Measurements from ENCODE around the gene CTNNBIP1. TPM values are rescaled to one million over a fixed set of nuclear protein-coding genes. Genes with fewer than 3 reads are reported as not detected.

CTNNBIP1 gene
- total and polyA plus RNA-seq, 2 donors (not counting 1 experiment from before 2014, with no cell fraction given): 6.9 to 8.7 TPM

DNA sequence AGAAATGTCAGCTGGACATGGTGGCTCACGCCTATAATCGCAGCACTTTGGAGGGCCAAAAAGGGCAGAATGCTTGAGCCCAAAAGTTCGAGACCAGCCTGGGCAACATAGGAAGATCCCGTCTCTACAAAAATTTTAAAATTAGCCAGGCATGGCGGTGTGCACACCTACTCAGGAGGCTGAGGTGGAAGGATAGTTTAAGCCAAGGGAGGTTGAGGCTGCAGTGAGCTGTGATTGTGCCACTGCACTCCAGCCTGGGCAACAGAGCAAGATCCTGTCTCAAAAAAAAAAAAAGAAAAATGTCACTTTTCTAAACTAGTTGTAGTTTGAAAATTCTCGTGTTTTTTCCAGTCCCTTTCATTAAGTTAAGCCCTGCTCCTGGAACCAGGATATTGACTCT, 95.5 kb downstream of the CTNNBIP1 start:
- ChIA-PET POLR2A (interaction anchor here (0.6 to 0.8 kb wide), 2 partner anchors 24 to 194 kb away, joined by 4 read pairs; no protein-coding TSS in a partner anchor), CTCF (interaction anchor here (0.7 to 1.3 kb wide), 2 partner anchors 199 to 362 kb away, joined by 4 to 5 read pairs; no protein-coding TSS in a partner anchor)
- H3K27ac Mint-ChIP-seq: no peak overlapping the region
- H3K9me3 ChIP-seq (ENCODE audit: control extremely low read depth in 1 of 3, control insufficient read depth in 2 of 3, insufficient read depth in 1 of 3, low read length in 2 of 3): no peaks in the 10 kb centered on the region
- H3K9ac ChIP-seq (ENCODE audit: low read length): no peak overlapping the region
- intact Hi-C loops (cut with micrococcal nuclease): no loop called here
- no peak for ATAC-seq (ENCODE audit: low read depth)
- no peak overlapping the region for H2AFZ ChIP-seq (ENCODE audit: insufficient read depth, low read depth, low read length, poor library complexity, severe bottlenecking)
- WGBS (ENCODE audit: insufficient coverage): 96% methylated on average over 4 of the region's 6 CpGs
- H3K27me3 ChIP-seq (replicated peaks in 1 of 4; ENCODE audit: control extremely low read depth in 1 of 4, control insufficient read depth in 3 of 4, insufficient read depth in 4 of 4, low read length in 3 of 4): no peaks in the 10 kb centered on the region
- H3K9me3 Mint-ChIP-seq (ENCODE audit: insufficient read depth): no peaks in the 10 kb centered on the region
- H3K4me3 Mint-ChIP-seq: no peak overlapping the region
- H3K4me2 ChIP-seq (replicated peaks; ENCODE audit: low read depth, low read length, poor library complexity, severe bottlenecking): no peak overlapping the region
- TF ChIP-seq, protein P1, sequence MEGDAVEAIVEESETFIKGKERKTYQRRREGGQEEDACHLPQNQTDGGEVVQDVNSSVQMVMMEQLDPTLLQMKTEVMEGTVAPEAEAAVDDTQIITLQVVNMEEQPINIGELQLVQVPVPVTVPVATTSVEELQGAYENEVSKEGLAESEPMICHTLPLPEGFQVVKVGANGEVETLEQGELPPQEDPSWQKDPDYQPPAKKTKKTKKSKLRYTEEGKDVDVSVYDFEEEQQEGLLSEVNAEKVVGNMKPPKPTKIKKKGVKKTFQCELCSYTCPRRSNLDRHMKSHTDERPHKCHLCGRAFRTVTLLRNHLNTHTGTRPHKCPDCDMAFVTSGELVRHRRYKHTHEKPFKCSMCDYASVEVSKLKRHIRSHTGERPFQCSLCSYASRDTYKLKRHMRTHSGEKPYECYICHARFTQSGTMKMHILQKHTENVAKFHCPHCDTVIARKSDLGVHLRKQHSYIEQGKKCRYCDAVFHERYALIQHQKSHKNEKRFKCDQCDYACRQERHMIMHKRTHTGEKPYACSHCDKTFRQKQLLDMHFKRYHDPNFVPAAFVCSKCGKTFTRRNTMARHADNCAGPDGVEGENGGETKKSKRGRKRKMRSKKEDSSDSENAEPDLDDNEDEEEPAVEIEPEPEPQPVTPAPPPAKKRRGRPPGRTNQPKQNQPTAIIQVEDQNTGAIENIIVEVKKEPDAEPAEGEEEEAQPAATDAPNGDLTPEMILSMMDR (IDR thresholded peaks at IDR 0.05): no peak
- no peak for TF ChIP-seq EZH2 (IDR thresholded peaks at IDR 0.05; ENCODE audit: borderline replicate concordance, insufficient read depth, low read depth, low read length, poor library complexity, severe bottlenecking)
- H4K20me1 ChIP-seq (ENCODE audit: control insufficient read depth, insufficient read depth, low read length, poor library complexity, severe bottlenecking): peaks cover 42% of the 10 kb centered on the region
- peaks cover 0 to 2% of the 10 kb centered on the region in 2 donors for H3K4me1 ChIP-seq (ENCODE audit: control insufficient read depth in 2 of 2, insufficient read depth in 2 of 2, low read length in 2 of 2)
- DNase-seq: no peak
- no peaks in the 10 kb centered on the region for H3K36me3 ChIP-seq (replicated peaks in 1 of 2; ENCODE audit: control extremely low read depth in 1 of 2, control insufficient read depth in 1 of 2, extremely low read depth in 1 of 2, insufficient read depth in 2 of 2, low read length in 1 of 2)
- H3K27ac ChIP-seq (ENCODE audit: low read length in 2 of 2): no peak overlapping the region
- H3K27me3 Mint-ChIP-seq: no peaks in the 10 kb centered on the region
- peaks cover 98% of the 10 kb centered on the region for H3K79me2 ChIP-seq (ENCODE audit: control insufficient read depth, insufficient read depth, low read length)
- H3K4me3 ChIP-seq (ENCODE audit: control extremely low read depth in 1 of 5, extremely low read depth in 1 of 5, insufficient read depth in 1 of 5, low read depth in 2 of 5, low read length in 4 of 5): no peak overlapping the region
- peaks cover 17% of the 10 kb centered on the region for H3K4me1 Mint-ChIP-seq

DNA sequence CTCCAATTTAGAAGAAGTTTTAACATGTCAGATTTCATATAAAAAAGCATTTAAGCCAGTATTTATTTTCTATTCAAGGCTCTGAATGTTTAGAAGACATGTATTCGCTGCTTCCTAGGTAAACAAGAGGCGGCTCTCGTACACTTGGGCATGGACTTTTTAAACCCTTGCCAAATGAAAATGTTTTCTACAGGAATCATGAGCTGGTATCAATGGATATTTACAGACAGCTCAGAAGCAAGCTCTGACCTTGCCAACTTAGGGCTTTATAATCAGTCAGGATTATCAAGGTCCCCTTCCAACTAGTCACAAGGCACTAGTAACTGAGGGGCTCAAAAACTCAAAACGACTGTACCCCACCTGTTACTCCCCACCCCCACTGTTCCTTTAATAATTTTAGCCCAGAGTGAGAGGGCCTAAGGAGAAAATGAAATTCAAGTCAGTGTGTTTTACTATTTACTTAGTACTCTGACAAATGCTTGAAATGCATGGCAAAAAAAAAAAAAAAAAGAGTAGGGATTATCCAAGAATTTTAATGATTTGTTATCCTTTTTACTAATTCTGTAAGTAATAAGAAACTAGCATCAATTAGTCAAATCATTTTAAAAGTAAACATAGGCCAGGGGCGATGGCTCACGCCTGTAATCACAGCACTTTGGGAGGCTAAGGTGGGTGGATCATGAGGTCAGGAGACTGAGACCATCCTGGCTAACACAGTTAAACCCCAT, 98.7 kb downstream of the CTNNBIP1 start:
- no peak overlapping the region for H3K4me3 ChIP-seq (ENCODE audit: control extremely low read depth in 1 of 5, extremely low read depth in 1 of 5, insufficient read depth in 1 of 5, low read depth in 2 of 5, low read length in 4 of 5)
- H3K9ac ChIP-seq (ENCODE audit: low read length): no peak overlapping the region
- peaks cover 8 to 16% of the 10 kb centered on the region in 2 donors for H3K4me1 ChIP-seq (ENCODE audit: control insufficient read depth in 2 of 2, insufficient read depth in 2 of 2, low read length in 2 of 2)
- no peak for DNase-seq
- Mint-ChIP-seq H3K27me3 (no peaks in the 10 kb centered on the region), H3K9me3 (ENCODE audit: insufficient read depth) (no peaks in the 10 kb centered on the region), H3K4me3 (no peak overlapping the region), H3K4me1 (peaks cover 26% of the 10 kb centered on the region), H3K27ac (no peak overlapping the region)
- no peak overlapping the region for H3K27ac ChIP-seq (ENCODE audit: low read length in 2 of 2)
- H3K79me2 ChIP-seq (ENCODE audit: control insufficient read depth, insufficient read depth, low read length): peaks cover 98% of the 10 kb centered on the region
- H3K4me2 ChIP-seq (replicated peaks; ENCODE audit: low read depth, low read length, poor library complexity, severe bottlenecking): no peak overlapping the region
- H3K36me3 ChIP-seq (replicated peaks in 1 of 2; ENCODE audit: control extremely low read depth in 1 of 2, control insufficient read depth in 1 of 2, extremely low read depth in 1 of 2, insufficient read depth in 2 of 2, low read length in 1 of 2): peaks cover 0 to 4% of the 10 kb centered on the region in 2 experiments
- no peaks in the 10 kb centered on the region for H3K27me3 ChIP-seq (replicated peaks in 1 of 4; ENCODE audit: control extremely low read depth in 1 of 4, control insufficient read depth in 3 of 4, insufficient read depth in 4 of 4, low read length in 3 of 4)
- intact Hi-C loops (cut with micrococcal nuclease): no loop called here
- H3K9me3 ChIP-seq (ENCODE audit: control extremely low read depth in 1 of 3, control insufficient read depth in 2 of 3, insufficient read depth in 1 of 3, low read length in 2 of 3): no peaks in the 10 kb centered on the region
- ATAC-seq (ENCODE audit: low read depth): no peak
- CTCF ChIA-PET: interaction anchor here (1.2 kb wide), 1 partner anchor 25 kb away, joined by 5 read pairs; no protein-coding TSS in a partner anchor
- no peak for TF ChIP-seq EZH2 (IDR thresholded peaks at IDR 0.05; ENCODE audit: borderline replicate concordance, insufficient read depth, low read depth, low read length, poor library complexity, severe bottlenecking)
- TF ChIP-seq, protein P1 (IDR thresholded peaks at IDR 0.05): no peak
- no peak overlapping the region for H2AFZ ChIP-seq (ENCODE audit: insufficient read depth, low read depth, low read length, poor library complexity, severe bottlenecking)
- WGBS (ENCODE audit: insufficient coverage): 100% methylated on average over 2 of the region's 6 CpGs
- H4K20me1 ChIP-seq (ENCODE audit: control insufficient read depth, insufficient read depth, low read length, poor library complexity, severe bottlenecking): peaks cover 64% of the 10 kb centered on the region
- POLR2A ChIA-PET: no interaction called here
